Central memory CD8-positive, alpha-beta T cell (primary cell): ENCODE data around the gene TBC1D22A.
A peak's percentile ranks its signal among the peaks of the same experiment; 100 is the strongest.

Experiments
- ATAC-seq: fragments of 150-1000 bp; cut with Tn5 transposase; replicated peaks from 2 replicates; pipeline ENCODE4 v1.10.0; 2022; ENCODE audit warnings: mild to moderate bottlenecking, moderate FRiP score, moderate number of reproducible peaks; ENCODE audit not compliant: poor library complexity, severe bottlenecking; ENCODE audit errors: extremely low read depth
- DNase-seq, 2 donors: peaks; one replicate each; pipeline ENCODE4 v3.0.0; 2021; ENCODE audit warnings: low spot score in 2 of 2
- H3K27ac Mint-ChIP-seq: one replicate; pipeline ENCODE4 v1.8.0; 2022; ENCODE audit warnings: low read depth, mild to moderate bottlenecking, moderate library complexity, mixed read lengths
- H3K27me3 Mint-ChIP-seq: one replicate; pipeline ENCODE4 v1.8.0; 2022; ENCODE audit warnings: mixed read lengths
- H3K36me3 Mint-ChIP-seq: one replicate; pipeline ENCODE4 v1.8.0; 2022; ENCODE audit warnings: mild to moderate bottlenecking, moderate library complexity, mixed read lengths; ENCODE audit not compliant: insufficient read depth
- H3K4me1 Mint-ChIP-seq: one replicate; pipeline ENCODE4 v1.8.0; 2022; ENCODE audit warnings: mixed read lengths
- H3K4me3 Mint-ChIP-seq: one replicate; pipeline ENCODE4 v1.8.0; 2022; ENCODE audit warnings: mild to moderate bottlenecking, moderate library complexity, mixed read lengths
- H3K9me3 Mint-ChIP-seq: one replicate; pipeline ENCODE4 v1.8.0; 2022; ENCODE audit warnings: mixed read lengths

TBC1D22A gene

GRCh38 chr22:46907241-46908215 lies 145.1 kb downstream of the TBC1D22A start:
- Mint-ChIP-seq H3K36me3 (peaks cover 4% of the 10 kb centered on the region), H3K4me1 (peaks cover 19% of the 10 kb centered on the region), H3K27ac (no peak overlapping the region), H3K9me3 (no peaks in the 10 kb centered on the region), H3K4me3 (no peak overlapping the region), H3K27me3 (no peaks in the 10 kb centered on the region)
- ATAC-seq (no peak), DNase-seq (no peak)

GRCh38 chr22:46908641-46909107 lies 146.2 kb downstream of the TBC1D22A start:
- DNase-seq: no peak
- no peaks in the 10 kb centered on the region for H3K9me3 Mint-ChIP-seq
- peaks cover 5% of the 10 kb centered on the region for H3K36me3 Mint-ChIP-seq
- no peaks in the 10 kb centered on the region for H3K27me3 Mint-ChIP-seq
- no peak overlapping the region for H3K4me3 Mint-ChIP-seq
- no peak for ATAC-seq
- H3K27ac Mint-ChIP-seq: peak overlapping the region; percentile 83
- peaks cover 19% of the 10 kb centered on the region for H3K4me1 Mint-ChIP-seq

DNA sequence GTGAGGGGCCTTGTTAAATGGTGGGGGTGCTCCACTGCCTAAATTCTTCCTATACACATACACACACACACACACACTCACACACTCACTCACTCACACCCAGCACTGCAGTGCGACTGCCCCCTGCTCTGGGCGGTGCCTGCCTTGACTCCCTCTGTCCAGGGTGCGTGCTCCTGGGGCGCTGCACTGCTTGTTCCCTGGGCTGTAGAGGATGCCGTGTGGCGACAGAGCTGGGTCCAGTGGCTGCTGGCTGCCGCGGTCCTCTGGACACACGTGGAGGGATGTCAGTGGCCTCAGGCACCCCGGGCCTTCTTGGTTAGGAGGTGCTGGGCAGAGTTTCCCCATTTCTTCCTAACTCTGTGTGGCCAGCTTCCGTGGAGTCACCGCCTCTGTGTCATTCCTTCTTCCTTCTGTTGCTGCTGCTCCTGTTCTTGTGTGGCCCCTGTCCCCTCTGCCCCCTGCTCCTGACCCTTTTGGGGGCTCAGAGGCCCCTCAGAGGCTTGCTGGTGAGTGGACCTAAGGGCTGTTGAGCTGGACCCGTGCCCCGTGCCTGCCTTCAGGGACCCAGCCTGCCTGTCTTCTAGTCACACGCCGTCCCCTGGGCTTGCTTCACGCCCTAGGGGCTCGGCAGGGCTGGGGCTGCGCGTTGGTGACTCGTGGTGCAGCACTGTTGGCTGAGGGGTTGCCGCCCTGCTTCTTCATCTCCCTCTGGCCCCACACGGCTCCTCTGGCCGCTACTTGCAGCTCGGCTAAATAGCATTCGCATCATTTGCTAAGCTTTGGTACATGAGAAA lies 147.0 kb downstream of the TBC1D22A start:
- no peak overlapping the region for H3K4me3 Mint-ChIP-seq
- no peaks in the 10 kb centered on the region for H3K27me3 Mint-ChIP-seq
- ATAC-seq: no peak
- peaks cover 19% of the 10 kb centered on the region for H3K4me1 Mint-ChIP-seq
- no peak for DNase-seq
- H3K36me3 Mint-ChIP-seq: peaks cover 8% of the 10 kb centered on the region
- no peaks in the 10 kb centered on the region for H3K9me3 Mint-ChIP-seq
- peak overlapping the region; percentile 83 for H3K27ac Mint-ChIP-seq

DNA sequence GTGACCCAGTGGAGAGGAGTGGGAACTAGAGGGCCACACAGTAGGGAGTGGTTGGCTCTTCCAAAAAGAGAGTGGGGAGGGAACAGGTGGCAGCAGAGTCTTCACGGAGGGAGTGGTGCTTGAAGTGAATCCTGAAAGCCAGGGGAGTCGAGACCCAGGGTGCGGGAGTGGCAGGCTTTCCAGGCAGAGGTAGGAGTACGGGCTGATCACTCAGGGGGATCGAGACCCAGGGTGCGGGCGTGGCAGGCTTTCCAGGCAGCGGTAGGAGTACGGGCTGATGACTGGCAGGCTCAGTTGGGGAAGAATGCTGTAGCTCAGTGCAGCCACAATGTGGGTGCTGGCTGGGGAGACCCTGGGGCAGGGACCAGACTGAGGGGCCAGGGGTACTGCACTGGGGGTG lies 148.2 kb downstream of the TBC1D22A start:
- Mint-ChIP-seq H3K27ac (peak overlapping the region; percentile 83), H3K36me3 (peaks cover 8% of the 10 kb centered on the region), H3K9me3 (no peaks in the 10 kb centered on the region), H3K4me3 (no peak overlapping the region), H3K4me1 (peaks cover 25% of the 10 kb centered on the region), H3K27me3 (no peaks in the 10 kb centered on the region)
- ATAC-seq: no peak
- DNase-seq: no peak

- no peaks in the 10 kb centered on the region for H3K9me3 Mint-ChIP-seq
Observed at GRCh38 chr22:46911346-46911745, 148.9 kb downstream of the TBC1D22A start.

DNA sequence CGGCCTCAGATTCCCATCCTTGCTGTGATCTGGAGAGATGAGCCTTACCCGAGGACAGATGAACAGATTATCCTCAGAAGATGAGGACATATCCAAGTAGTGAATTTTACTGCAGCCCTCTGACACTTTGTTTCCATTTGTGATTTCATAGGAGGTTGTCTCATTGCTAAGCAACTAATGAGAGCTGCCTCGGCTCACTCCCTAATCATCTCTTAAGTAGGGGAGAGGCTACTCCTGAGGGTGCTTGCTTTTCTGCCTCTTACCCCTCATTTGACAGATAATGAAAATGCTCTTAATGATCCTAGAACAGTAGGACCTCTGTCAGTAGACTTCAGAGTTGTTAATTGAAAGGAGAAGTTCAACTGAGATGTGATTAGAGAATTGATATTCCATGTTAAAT lies 150.9 kb downstream of the TBC1D22A start:
- Mint-ChIP-seq H3K4me1 (peaks cover 27% of the 10 kb centered on the region), H3K9me3 (no peaks in the 10 kb centered on the region), H3K27me3 (no peaks in the 10 kb centered on the region), H3K36me3 (peaks cover 15% of the 10 kb centered on the region), H3K27ac (no peak overlapping the region), H3K4me3 (no peak overlapping the region)
- DNase-seq (no peak), ATAC-seq (no peak)

More at GRCh38 chr22:46911346-46911745, 148.9 kb downstream of the TBC1D22A start:
- no peak for DNase-seq
- Mint-ChIP-seq H3K36me3 (peaks cover 11% of the 10 kb centered on the region), H3K27me3 (no peaks in the 10 kb centered on the region), H3K4me1 (peaks cover 25% of the 10 kb centered on the region), H3K27ac (no peak overlapping the region), H3K4me3 (no peak overlapping the region)
- no peak for ATAC-seq

DNA sequence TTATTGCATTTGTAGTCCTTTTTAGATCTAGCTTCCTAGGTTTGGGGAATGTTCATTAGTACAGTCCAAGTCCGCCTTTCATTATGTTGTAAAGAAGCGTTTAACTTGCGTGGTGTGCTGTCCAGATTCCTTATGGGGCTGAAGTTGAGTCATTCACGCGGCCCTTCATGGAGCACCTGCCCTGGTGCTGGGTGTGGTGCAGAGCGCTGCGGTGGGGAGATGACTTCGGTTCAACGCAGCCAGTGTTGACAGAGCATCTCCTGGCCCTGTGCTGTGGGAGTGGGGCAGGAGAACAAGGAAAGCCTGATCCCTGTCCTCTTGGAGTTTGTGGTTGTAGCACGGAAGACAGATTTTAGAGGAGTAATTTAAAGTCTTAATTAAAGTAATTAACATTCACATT lies 152.0 kb downstream of the TBC1D22A start:
- no peak for ATAC-seq
- H3K9me3 Mint-ChIP-seq: no peaks in the 10 kb centered on the region
- peak overlapping the region; percentile 64 for H3K27ac Mint-ChIP-seq
- no peak for DNase-seq
- peaks cover 17% of the 10 kb centered on the region for H3K36me3 Mint-ChIP-seq
- H3K4me1 Mint-ChIP-seq: peaks cover 31% of the 10 kb centered on the region
- H3K27me3 Mint-ChIP-seq: no peaks in the 10 kb centered on the region
- H3K4me3 Mint-ChIP-seq: no peak overlapping the region

DNA sequence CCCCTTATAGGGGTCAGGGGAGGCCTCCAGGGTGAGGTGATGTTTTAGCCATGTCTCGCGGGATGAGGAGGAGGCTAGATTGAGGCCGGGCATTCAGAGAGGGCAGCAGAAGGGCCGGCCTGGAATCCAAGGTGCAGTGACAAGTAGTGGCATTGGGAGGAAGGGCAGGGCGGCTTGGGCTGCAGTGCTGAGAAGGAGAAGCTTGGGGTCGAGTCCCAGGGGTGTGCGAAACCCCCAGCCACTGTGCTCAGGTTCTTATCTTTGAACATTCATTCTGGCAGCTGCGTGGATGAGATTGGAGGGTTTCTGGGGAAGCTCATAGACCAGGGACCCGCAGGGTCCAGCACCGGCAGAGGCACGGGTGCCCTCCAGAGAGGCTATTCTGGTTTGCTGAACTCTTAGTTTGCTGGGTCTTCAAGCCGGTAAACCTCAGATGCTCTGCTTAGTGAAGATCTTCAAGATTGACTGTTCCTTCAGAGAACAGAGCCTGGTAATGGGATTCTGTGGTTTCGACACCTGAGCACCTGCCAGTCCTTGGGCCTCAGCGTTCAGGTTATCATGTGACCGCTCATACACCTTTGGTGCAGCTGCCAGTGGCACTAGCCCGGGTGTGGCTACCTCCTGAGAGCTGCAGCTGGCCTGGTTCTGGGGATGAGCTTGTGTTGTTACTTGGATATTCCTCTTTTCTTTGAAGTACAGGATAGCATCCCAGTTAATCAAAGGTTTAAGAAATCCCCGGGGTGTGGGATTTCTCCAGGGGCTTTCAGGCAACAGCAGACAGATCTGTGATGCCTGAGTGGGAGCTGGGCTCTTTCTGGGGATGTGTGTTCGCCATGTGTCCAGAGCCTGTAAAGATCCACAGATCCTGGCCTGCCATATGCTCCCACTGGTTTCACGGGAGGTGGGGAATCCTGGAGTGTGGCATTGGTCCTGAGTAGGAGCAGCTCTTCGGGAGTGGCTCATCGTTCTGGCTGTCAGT lies 152.8 kb downstream of the TBC1D22A start:
- DNase-seq: no peak
- Mint-ChIP-seq H3K36me3 (peaks cover 19% of the 10 kb centered on the region), H3K4me1 (peaks cover 23% of the 10 kb centered on the region), H3K27ac (peak overlapping the region; percentile 64), H3K9me3 (no peaks in the 10 kb centered on the region), H3K4me3 (no peak overlapping the region), H3K27me3 (no peaks in the 10 kb centered on the region)
- no peak for ATAC-seq

DNA sequence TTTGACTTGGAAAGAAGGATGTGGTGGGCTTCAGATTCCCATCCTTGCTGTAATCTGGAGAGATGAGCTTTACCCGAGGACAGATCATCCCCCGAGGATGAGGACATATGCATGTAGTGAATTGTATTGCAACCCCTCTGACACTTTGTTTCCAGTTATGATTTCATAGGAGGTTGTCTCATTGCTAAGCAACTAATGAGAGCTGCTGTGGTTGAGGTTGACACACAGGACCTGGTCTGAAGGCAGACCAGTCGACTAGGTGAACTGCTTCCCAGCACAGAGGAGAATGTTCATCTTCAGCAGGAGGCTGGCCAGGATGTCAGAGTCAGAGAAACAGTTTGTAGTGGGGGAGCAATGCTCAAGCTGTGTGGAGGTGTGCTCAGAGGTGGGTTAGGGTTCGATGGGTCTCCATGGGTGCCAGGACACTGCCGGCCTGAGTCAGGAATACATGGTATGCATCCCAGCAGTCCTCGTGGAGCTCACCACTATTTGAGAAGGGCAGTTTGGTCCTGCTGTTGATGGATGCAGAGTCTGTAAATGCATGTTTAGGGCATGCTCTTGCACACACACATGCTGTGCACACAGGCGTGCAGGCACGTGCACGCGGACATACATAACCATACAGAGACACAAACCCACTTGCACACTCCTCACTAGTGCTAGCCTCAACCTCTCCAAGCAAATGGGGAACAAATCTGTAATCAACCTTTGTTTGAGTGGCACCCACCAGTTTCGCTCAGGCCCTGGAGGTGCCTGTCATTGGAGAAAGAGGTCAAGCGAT lies 153.7 kb downstream of the TBC1D22A start:
- Mint-ChIP-seq H3K27ac (no peak overlapping the region), H3K4me3 (no peak overlapping the region), H3K27me3 (no peaks in the 10 kb centered on the region), H3K4me1 (peaks cover 18% of the 10 kb centered on the region), H3K9me3 (no peaks in the 10 kb centered on the region), H3K36me3 (peaks cover 19% of the 10 kb centered on the region)
- ATAC-seq (no peak), DNase-seq (no peak)

GRCh38 chr22:46916886-46917770 lies 154.7 kb downstream of the TBC1D22A start:
- H3K9me3 Mint-ChIP-seq: peaks cover 3% of the 10 kb centered on the region
- DNase-seq (no peak), ATAC-seq (no peak)
- H3K36me3 Mint-ChIP-seq: peaks cover 19% of the 10 kb centered on the region
- H3K27ac Mint-ChIP-seq: peak overlapping the region; percentile 45
- no peak overlapping the region for H3K4me3 Mint-ChIP-seq
- no peaks in the 10 kb centered on the region for H3K27me3 Mint-ChIP-seq
- H3K4me1 Mint-ChIP-seq: peaks cover 28% of the 10 kb centered on the region

GRCh38 chr22:46917771-46918101 lies 155.3 kb downstream of the TBC1D22A start:
- no peak for DNase-seq
- no peak overlapping the region for H3K4me3 Mint-ChIP-seq
- no peaks in the 10 kb centered on the region for H3K27me3 Mint-ChIP-seq
- peak overlapping the region; percentile 19 for H3K27ac Mint-ChIP-seq
- H3K9me3 Mint-ChIP-seq: peaks cover 6% of the 10 kb centered on the region
- no peak for ATAC-seq
- peaks cover 19% of the 10 kb centered on the region for H3K36me3 Mint-ChIP-seq
- peaks cover 33% of the 10 kb centered on the region for H3K4me1 Mint-ChIP-seq
